HG03432 (cell line): ENCODE results near the gene NEK6.
A peak's percentile ranks its signal among the peaks of the same experiment; 100 is the strongest.

Experiments
- ATAC-seq: cut with Tn5 transposase; IDR thresholded peaks from one replicate; pipeline ENCODE4 v1.9.1; 2021; ENCODE audit warnings: mild to moderate bottlenecking, moderate library complexity; ENCODE audit not compliant: unreplicated experiment

NEK6 gene

DNA sequence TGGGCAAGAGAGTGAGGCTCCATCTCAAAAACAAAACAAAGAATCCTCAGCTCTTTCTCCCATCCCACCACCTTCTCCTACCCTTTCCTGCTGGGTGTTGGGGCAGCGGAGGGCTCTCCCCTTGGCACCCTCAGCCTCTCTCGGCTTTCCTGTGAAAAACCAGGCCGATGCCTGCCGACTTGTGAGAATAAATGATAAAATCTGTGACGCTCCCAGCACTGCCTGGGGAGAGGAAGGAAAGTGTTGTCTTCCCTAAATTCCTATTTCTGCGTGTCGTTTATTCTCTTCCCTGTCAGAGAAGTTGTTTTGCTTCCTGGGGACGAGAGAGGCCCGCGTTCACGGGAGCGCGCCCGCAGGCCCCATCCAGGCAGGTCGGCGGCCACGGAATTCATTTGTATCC is 19.7 kb downstream of the NEK6 start:
- ATAC-seq: no peak

DNA sequence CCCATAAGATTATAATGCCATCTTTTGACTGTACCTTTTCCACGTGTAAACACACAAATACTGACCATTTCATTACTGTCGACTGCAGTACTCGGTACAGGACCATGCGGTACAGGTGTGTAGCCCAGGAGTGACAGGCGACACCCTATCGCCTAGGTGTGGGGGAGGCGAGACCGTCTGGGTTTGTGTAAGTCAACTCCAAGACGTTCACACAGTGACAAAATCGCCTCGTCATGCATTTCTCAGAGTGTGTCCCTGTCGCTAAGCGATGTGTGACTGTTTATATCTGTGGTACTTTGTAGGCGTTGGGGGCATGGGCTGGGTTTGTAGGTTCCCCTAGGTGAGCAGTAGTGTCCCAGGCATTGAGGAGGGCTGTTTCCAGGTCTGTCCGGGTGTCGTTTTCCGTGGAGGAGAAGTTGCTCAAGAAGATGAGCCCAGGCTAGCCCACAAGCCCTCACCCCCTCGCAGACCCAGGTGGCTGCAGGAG is 20.3 kb downstream of the NEK6 start:
- ATAC-seq: no peak

DNA sequence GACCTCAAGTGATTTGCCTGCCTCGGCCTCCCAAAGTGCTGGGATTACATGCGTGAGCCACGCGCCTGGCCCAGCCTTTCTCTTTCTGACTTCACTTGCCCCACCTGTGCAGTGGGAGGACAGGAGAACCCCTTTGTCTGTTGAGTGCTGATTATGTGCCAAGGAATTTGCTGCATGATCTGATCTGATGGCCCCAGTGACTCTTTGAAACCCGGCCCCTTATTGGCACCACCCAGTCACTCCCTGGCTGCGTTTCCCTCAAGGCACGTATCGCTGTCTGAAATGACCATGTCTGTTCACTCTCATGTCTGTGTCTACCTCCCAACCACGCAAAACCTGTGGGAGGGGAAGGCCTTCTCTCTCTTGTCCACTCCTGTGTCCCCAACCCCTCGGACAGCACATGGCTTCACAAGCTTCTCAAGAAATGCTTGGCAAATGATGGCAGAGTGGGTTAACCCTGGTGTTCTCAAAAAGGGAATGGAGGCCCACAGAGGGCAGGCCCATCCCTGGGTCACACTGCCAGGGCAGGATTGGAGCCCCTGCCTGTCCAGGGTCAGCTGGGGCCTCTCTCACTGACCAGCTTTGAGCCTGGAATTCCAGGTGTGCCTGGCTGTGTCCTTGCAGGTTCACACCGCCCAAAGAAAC is 21.9 kb downstream of the NEK6 start:
- ATAC-seq: no peak

DNA sequence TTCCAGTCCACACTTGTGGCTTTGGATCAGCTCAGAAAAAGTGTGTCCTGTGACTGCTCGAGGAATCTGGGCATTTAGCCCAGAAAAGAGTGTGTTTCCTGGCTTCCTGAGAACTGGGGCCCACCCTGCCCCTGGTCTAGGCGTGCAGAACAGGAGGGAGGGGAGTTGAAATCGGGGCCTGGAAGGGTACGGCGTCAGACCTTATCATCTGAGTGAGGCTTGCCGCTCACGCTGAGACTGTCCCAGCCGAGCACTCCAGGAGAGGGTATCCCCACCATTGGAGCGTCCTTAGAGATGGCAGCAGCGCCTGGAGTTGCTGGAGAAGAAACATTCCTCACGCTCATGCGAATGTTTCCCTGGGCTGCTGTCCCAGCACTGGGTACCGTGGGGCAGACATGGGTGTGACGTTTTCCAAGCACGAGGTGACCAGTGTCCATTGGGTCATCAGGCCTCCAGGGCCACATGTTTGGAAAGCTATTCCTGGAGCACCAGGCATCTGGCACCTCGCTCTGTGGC is 22.5 kb downstream of the NEK6 start:
- no peak for ATAC-seq

DNA sequence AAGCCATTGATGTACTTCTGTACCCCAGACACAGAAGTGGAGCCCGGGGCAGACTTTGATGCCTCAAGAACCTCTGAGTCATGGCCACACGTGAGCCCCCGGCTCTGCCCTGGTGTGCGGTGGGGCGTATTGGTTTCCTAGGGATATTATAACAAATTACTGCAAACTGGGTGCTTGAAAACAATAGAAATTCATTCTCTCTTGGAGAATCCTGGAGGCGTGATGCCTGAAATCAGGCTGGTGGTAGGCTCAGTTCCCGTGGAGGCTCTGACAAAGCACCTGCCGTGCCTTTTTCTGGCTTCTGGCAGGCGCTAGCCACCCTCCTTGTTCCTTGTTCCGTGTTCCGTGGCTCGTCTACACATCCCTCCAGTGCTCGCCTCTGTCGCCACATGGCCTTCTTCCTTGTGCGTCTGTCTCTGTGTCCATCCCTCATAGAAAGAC is 24.2 kb downstream of the NEK6 start:
- ATAC-seq: no peak

DNA sequence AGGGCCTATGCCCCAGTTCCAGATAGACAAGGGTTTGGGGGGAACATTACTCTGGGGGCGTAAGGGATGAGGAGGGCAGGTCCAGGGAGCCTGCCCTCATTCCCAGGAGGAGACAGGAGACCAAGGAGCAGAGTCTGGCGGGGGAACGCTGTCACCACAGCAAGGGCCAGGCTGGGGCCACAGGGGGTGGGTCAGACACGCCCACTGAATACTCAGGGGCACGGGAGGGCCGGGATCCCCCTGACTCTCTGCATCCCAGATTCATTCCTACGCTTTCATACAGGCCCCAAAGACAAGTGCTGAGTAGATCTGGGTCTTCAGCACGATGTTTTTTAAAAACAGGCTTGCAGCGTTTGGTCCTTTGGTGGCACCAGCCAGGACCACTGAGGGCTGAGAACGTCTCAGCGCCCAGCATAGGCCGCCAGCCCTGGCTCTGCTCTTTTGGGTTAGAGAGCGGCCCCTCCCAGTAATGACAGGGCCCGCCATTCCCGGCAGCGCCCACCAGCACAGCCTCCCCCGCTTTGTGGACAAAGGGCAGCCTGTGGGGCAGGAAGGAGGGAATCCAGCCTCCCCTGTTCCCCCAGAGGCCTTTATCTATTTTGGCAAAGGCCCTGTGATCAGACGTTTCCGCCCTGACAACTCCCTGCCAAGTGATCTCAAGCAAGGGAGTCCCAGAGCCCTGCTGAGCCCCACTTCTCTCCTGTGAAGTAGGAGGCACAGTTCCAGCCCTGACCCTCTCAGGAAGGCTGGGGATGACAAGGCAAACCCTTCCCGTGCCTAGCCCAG is 24.9 kb downstream of the NEK6 start:
- ATAC-seq: no peak

DNA sequence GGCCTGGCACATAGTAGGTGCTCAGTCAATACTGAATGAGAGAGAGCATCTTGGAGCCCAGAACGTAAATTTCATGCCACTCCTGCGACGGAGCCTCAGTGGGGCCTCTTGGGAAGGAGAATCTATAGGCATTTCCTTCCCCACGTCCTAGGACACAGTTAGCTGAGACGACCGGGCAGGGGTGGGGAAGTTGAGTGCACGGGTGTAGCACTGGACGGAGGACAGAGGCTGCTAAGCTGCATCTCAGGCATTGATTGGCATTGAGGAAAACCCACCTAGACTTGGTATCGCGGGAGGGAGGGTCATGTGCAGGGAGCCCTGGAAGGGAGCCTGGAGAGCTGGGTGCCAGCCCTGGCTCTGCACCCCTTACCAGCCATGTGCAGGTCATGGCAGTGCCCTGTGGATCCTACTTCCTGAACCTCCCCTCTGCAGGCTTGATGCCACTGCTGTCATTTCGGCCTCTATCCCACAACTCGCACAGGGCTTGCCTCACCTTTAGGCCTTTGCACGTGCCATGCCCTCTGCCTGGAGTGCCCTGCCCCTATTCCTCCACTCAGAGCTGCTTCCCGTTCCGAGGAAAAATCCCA is 25.6 kb downstream of the NEK6 start:
- ATAC-seq: no peak

DNA sequence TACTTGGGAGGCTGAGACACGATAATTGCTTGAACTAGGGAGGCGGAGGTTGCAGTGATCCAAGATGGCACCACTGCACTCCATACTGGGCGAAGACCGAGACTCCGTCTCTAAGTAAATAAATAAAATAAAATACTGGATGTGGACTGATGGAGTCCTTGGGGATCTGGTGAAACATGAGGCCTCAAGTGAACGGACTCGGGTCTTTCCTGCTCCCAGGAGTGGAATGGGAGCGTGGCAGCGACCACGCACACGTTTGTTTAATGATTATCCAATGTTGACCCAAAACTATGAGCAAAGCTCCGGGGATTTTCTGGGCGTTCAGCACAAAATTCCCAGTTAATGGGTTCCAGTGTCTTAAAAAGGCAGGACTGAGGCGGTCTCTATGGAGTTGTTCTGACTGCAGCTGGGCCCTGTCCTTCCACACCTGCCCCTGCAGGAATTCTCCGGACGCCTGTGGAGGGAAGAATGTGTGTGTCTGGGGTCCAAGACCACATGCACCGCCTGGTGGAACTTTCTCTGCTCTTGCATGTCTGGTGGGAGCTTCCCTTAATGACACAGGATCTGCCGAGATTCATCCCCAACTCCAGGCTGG is 26.6 kb downstream of the NEK6 start:
- ATAC-seq: no peak

DNA sequence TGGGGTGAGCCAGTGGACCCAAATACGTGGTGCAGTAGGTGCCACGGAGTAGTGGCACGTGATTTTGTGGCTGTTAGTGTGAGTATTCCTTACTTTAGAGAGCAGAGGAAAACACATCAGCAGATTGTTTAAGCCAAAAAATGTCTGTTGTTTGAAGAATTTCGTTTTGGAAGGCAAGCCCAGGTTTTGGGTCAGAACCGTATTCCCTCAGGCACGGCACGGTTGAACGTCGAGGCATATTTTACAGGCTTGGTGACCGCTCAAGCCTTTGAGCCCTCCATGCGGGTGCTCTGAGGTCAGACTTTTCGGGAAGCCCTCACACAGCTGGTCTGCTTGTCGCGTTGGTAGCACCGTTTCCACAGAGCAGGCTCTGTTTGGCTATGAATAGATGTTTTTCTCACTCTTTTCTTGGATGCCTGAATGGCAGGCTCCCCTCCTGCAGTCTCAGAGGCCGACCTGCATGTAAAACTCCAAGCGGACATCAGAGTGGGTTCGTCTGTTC is 27.2 kb downstream of the NEK6 start:
- ATAC-seq: no peak

DNA sequence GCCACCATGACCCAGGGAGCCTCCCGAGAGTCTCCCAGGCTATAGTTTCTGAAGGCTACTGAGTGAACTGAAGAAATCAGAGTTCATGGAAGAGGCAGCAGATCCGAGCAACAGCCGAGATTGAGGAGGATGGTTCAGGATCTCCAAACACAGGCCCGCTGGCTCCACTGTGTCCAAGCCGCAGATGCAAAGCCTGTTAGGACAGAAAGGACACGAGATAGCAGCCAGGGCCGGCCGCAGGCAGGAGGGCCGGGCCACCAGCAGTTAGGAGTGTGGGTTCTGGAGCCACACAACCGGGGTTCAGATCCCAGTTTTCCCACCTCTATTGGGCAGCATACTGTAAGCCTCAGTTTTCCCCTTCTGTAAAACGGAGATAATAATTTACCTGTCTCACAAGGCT is 27.7 kb downstream of the NEK6 start:
- ATAC-seq: no peak

DNA sequence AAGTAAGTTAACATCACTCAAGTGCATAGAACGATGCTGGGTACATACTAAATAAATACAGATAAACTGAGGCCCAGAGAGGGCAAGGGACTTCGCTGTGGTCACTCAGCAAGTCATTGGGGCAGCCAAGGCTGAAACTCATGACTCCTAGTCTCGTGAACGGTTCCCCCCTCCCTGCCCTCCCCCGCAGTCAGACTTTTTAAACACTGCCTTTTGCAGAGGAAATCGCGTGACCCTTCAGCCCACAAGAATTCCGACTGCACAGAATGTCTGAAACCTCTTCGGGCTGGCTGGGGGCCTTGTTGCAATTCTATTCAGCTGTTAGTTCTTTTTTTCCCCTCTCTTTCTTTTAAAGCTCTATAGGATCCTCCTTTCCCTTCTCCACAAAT is 28.1 kb downstream of the NEK6 start:
- peak; percentile 36 for ATAC-seq

DNA sequence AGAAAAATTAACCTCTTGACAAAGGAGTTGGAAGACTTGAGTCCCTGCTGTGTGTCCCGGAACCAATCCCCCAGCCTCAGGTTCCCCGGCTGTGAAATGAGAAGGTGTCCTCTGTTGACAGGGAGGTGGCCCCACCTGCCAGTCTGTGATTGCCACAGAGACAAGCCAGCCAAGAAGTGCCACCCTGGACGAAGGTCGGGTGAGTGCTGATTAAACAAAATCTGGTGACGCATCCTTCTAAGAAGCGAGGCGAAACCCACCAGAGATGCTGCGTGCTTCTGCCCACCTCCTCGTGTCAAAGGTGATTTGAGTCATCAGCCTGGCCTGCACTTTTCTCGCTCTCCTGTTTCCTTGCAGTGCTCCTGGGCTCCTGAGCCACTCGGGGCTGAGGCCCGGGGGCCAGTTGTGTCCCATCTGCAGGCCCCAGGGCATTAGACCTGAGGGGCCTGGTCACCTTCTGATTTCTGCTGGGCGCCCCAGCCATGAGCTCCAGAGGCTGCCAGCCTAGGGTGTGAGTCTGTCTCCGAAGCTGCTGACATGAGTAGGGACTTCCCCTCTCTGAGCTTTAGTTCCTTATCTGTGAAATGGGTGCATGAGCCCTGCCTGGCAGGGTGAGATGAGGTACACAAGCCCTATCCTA is 28.7 kb downstream of the NEK6 start:
- peak; percentile 52 for ATAC-seq

DNA sequence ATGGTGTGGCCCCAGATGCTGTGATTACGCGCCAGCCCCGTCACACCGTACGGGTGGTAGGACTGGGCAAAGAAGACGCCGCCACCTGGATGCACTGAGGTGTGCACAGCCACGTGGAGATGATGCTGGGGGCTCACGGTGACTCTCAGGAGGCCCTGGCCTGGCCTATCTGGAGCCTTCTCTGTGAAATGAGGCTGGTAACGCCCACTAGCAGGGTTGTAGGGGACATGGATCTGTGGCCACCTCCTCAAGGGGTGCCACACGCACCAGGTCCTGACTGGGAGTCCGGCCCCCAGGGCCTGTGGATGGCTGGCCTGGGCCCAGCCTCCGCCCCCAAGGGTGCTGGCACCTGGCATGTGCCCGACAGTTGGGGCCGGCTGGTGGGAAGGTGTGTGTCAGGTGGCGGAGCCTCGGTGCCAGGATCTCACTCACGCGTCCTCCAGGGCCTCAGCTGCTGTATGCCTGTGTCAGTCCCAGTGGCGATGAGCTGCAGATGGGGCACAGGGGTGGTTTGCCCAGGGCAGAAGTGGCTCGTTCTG is 32.4 kb downstream of the NEK6 start:
- ATAC-seq: no peak

DNA sequence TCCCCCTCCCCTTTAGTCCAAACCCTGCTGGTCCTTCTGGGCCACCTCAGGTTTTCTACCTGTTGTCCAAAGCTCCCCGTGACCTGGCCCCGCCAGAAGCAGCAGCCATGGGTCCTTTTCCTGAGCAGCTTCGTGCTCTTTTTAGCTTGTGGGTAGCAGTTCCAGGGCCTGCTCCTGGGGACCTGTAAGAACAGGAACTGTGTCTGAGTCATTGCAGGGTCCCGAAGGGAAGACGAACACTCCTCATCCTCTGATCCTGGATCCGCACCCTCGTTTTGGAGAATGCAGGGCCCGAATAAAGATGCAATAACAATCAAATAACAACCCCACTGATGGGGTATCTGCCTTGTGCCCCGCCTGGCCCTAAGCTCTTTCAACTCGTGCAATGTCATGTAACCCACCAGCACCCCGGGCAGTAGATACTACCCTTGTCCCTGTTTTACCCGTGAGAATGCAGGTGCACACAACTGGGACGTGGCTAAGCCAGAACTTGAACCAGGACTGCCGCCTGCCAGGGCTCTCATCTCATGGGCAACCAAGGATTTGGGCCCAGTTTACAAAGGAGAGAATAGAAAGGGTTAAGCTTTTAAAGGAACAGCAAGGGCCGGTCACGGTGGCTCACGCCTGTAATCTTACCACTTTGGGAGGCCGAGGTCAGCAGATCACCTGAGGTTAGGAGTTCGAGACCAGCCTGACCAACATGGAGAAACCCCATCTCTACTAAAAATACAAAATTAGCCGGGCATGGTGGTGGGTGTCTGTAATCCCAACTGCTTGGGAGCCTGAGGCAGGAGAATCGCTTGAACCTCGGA is 33.2 kb downstream of the NEK6 start:
- no peak for ATAC-seq

DNA sequence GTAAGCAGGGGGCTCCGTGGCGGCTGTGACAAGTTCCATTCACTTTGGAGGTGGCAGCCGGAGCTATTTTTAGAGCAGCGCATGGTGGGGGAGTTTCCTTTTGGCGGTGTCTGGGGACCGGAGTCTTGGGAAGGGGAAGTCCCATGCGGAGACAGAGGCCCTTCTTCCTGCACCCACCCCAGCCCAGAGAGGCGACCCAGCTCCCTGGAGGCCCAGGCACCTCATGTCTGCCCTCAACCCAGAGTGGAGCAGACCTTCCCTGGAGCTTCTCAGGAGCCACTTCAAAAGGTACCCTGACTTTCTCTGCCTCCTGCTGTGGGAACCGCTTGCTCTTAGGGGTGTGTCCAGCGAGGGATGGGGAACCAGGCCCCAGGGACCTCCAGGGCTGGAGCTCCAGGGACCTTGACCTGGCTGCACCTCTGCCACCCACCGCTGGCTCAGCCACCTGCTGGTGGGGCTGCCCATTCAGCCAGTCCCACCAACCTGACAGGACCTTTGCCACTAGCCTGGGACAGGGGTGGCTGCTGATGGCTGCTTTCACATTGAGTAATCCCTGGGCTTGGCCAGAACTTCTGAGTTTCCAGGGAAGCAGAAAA is 34.1 kb downstream of the NEK6 start:
- ATAC-seq: peak; percentile 62

DNA sequence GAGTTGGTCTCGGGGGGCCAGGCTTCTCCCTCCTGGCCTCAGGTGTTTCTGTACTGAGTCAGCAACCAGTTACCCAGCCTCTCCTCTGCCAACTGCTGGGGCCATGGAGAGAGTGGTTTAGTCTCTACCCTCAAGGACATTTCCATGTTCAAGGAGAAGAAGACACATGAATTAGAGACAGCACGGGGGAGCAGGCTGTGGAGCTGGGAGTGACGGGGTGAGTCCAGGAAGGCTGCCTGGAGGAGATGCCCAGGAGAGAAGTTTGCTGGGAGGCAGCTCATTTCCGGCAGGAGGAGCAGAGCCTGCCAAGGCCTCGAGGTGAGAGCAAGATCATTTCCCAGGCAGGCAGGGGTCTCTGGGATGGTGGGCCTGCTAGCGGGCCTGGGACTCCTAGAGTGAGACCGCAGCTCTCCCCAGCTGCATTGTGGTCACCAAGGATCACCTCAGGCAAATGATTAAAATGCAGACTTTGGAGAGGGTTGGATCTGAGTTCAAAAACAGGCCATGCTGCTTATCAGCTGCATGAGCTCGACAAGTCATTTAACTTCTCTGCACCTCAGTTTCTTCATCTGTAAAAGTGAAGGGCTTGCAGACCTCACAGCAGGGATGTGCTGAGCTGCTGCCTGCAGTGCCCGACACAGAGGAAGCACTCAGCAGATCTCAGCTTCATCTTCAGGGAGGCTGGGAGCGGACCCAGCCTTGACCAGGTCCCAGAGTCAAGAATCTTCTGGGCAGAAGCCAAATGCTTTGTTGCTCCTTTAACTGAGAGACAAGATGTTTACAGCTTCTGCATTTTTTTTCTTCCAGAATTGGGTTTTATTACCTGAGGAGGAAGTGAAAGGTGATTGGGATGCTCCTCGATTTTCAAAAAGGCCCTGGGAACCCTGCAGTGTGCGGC is 35.2 kb downstream of the NEK6 start:
- ATAC-seq: no peak

DNA sequence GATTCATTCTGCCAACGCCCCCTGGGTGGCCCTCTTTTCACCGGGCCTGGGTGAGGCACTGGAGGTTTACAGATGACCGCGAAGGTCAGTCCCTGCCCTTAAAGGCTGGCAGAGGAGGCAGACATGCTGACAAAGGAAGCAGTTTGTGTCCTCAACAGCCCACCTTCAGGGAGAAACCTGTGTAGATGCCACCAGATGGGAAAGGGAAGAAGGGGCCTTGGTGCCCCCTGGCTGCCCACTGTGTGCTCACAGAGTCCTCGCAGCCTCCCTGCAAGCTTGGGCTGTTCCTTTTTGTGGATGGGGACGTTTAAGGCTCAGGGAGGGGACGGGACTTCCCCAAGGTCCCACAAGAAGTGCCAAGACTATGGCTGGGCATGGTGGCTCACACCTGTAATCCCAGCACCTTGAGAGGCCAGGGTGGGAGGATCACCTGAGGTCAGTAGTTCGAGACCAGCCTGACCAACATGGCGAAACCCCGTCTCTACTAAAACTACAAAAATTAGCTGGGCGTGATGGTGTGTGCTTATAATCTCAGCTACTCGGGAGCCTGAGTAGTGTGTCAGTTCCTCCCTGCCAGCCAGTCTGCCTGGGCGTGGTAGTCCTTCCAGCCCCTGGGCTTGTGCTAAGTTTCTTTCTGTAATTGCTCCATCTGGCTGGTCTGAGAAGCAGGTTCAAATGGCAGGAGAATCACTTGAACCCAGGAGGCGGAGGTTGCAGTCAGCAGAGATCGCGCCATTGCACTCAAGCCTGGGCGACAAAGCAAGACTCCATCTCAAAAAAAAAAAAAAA is 36.2 kb downstream of the NEK6 start:
- ATAC-seq: no peak
